H9 (cell line): Measurements from ENCODE around the gene ZNF672. TPM values are rescaled to one million over a fixed set of nuclear protein-coding genes. Genes with fewer than 3 reads are reported as not detected.

Experiments used
- DNase-seq: peaks from one replicate; pipeline ENCODE4 v3.0.0-alpha.2; 2017
- H2AFZ ChIP-seq: one replicate; pipeline ENCODE4 v1.6.1; 2013; ENCODE audit warnings: mild to moderate bottlenecking, low read length, control low read depth, moderate library complexity
- H2AK5ac ChIP-seq: 2 replicates; pipeline ENCODE4 v1.6.1; 2013; ENCODE audit warnings: low read length, control low read depth, mixed read lengths; ENCODE audit not compliant: insufficient read length
- H2BK120ac ChIP-seq: one replicate; pipeline ENCODE4 v1.6.1; 2013; ENCODE audit warnings: low read depth, mild to moderate bottlenecking, low read length, control low read depth, inconsistent platforms; ENCODE audit not compliant: poor library complexity, severe bottlenecking
- H2BK12ac ChIP-seq: 2 replicates; pipeline ENCODE4 v1.6.1; 2013; ENCODE audit warnings: low read length, control low read depth, mixed read lengths, low read depth; ENCODE audit not compliant: insufficient read length
- H2BK15ac ChIP-seq: 2 replicates; pipeline ENCODE4 v1.6.1; 2013; ENCODE audit warnings: low read depth, low read length, control low read depth
- H2BK20ac ChIP-seq: one replicate; pipeline ENCODE4 v1.6.1; 2013; ENCODE audit warnings: low read depth, mild to moderate bottlenecking, low read length, control low read depth, inconsistent platforms; ENCODE audit not compliant: poor library complexity, severe bottlenecking
- H2BK5ac ChIP-seq: 2 replicates; pipeline ENCODE4 v1.6.1; 2013; ENCODE audit warnings: low read length, control low read depth, mixed read lengths; ENCODE audit not compliant: insufficient read length
- H3K14ac ChIP-seq: 2 replicates; pipeline ENCODE4 v1.6.1; 2013; ENCODE audit warnings: low read length, control low read depth; ENCODE audit not compliant: insufficient read depth
- H3K18ac ChIP-seq: 2 replicates; pipeline ENCODE4 v1.6.1; 2013; ENCODE audit warnings: low read depth, mild to moderate bottlenecking, mixed read lengths, low read length, control low read depth; ENCODE audit not compliant: insufficient read length
- H3K23ac ChIP-seq: 2 replicates; pipeline ENCODE4 v1.6.1; 2013; ENCODE audit warnings: low read length, control low read depth, mixed read lengths, low read depth; ENCODE audit not compliant: insufficient read length
- H3K23me2 ChIP-seq: 2 replicates; pipeline ENCODE4 v1.6.1; 2013; ENCODE audit warnings: low read depth, mild to moderate bottlenecking, mixed read lengths, low read length, control low read depth; ENCODE audit not compliant: insufficient read length, poor library complexity, severe bottlenecking
- H3K27ac ChIP-seq: 2 replicates; pipeline ENCODE4 v1.5.1; 2013; ENCODE audit warnings: low read length, control low read depth, mixed read lengths, low read depth; ENCODE audit not compliant: insufficient read length
- H3K27me3 ChIP-seq: 2 replicates; pipeline ENCODE4 v1.6.1; 2013; ENCODE audit warnings: low read length, control low read depth, inconsistent platforms; ENCODE audit not compliant: insufficient read depth
- H3K4ac ChIP-seq: 2 replicates; pipeline ENCODE4 v1.6.1; 2013; ENCODE audit warnings: low read depth, mild to moderate bottlenecking, control low read depth, inconsistent platforms, low read length, moderate library complexity
- H3K4me1 ChIP-seq: 2 replicates; pipeline ENCODE4 v1.6.1; 2013; ENCODE audit warnings: low read length, control low read depth, inconsistent platforms; ENCODE audit not compliant: insufficient read depth
- H3K4me2 ChIP-seq: 2 replicates; pipeline ENCODE4 v1.6.1; 2013; ENCODE audit warnings: low read length, control low read depth, mixed read lengths; ENCODE audit not compliant: insufficient read length, insufficient read depth
- H3K56ac ChIP-seq: 2 replicates; pipeline ENCODE4 v1.6.1; 2013; ENCODE audit warnings: low read depth, mild to moderate bottlenecking, mixed read lengths, low read length, control low read depth; ENCODE audit not compliant: insufficient read length
- H3K79me1 ChIP-seq: 2 replicates; pipeline ENCODE4 v1.6.1; 2013; ENCODE audit warnings: low read depth, mild to moderate bottlenecking, moderate library complexity, low read length, control low read depth, inconsistent platforms; ENCODE audit not compliant: insufficient read depth, poor library complexity, severe bottlenecking
- H3K79me2 ChIP-seq: 2 replicates; pipeline ENCODE4 v1.6.1; 2013; ENCODE audit warnings: low read length, control low read depth, inconsistent platforms; ENCODE audit not compliant: insufficient read depth
- H3K9ac ChIP-seq: 2 replicates; pipeline ENCODE4 v1.6.1; 2013; ENCODE audit warnings: low read length, control low read depth, mixed read lengths; ENCODE audit not compliant: insufficient read length; ENCODE audit errors: extremely low read depth
- H3K9me3 ChIP-seq: one replicate; pipeline ENCODE4 v1.6.1; 2013; ENCODE audit warnings: low read depth, low read length, inconsistent platforms; ENCODE audit not compliant: control insufficient read depth
- H3T11ph ChIP-seq: one replicate; pipeline ENCODE4 v1.6.1; 2013; ENCODE audit warnings: mild to moderate bottlenecking, low read length, control low read depth, inconsistent platforms
- H4K20me1 ChIP-seq: one replicate; pipeline ENCODE4 v1.6.1; 2013; ENCODE audit not compliant: control insufficient read depth, insufficient read length, insufficient read depth
- H4K5ac ChIP-seq: 2 replicates; pipeline ENCODE4 v1.6.1; 2013; ENCODE audit warnings: low read depth, mild to moderate bottlenecking, mixed read lengths, low read length, control low read depth; ENCODE audit not compliant: insufficient read length
- H4K8ac ChIP-seq: replicated peaks from 2 replicates; pipeline ENCODE4 v1.6.1; 2013; ENCODE audit warnings: low read length, control low read depth, mixed read lengths, low read depth; ENCODE audit not compliant: insufficient read length
- H4K91ac ChIP-seq: 2 replicates; pipeline ENCODE4 v1.6.1; 2013; ENCODE audit warnings: low read depth, mild to moderate bottlenecking, moderate library complexity, mixed read lengths, low read length, control low read depth; ENCODE audit not compliant: insufficient read length
- H3K27ac Mint-ChIP-seq, 3 experiments: 2 replicates in 2 of 3; 3 replicates in 1 of 3; pipeline ENCODE4 v1.8.0; 2020 to 2021; ENCODE audit warnings: mixed read lengths in 3 of 3, mild to moderate bottlenecking in 1 of 3, moderate library complexity in 1 of 3
- H3K27me3 Mint-ChIP-seq: 2 replicates; pipeline ENCODE4 v1.8.0; 2021; ENCODE audit warnings: low read depth, mild to moderate bottlenecking, moderate library complexity, mixed read lengths
- H3K36me3 Mint-ChIP-seq, 3 experiments: 2 replicates in 2 of 3; 3 replicates in 1 of 3; pipeline ENCODE4 v1.8.0; 2020 to 2021; ENCODE audit warnings: low read depth in 3 of 3, mixed read lengths in 3 of 3; ENCODE audit not compliant: insufficient read depth in 1 of 3
- H3K4me1 Mint-ChIP-seq, 2 experiments: 2 replicates each; pipeline ENCODE4 v1.8.0; 2020; ENCODE audit warnings: mixed read lengths in 2 of 2
- H3K4me3 Mint-ChIP-seq, 2 experiments: 2 replicates in 1 of 2; 3 replicates in 1 of 2; pipeline ENCODE4 v1.8.0; 2020 to 2021; ENCODE audit warnings: mild to moderate bottlenecking in 2 of 2, mixed read lengths in 2 of 2, moderate library complexity in 1 of 2
- H3K9me3 Mint-ChIP-seq, 2 experiments: 2 replicates in 1 of 2; 3 replicates in 1 of 2; pipeline ENCODE4 v1.8.0; 2020; ENCODE audit warnings: mild to moderate bottlenecking in 2 of 2, mixed read lengths in 2 of 2, moderate library complexity in 1 of 2
- WGBS: extraction: QIAGEN DNeasy Blood & Tissue Kit; methylation state at CpG from one replicate; pipeline ENCODE4 v1.1.7; 2013; ENCODE audit warnings: missing lambda C conversion rate, low lambda C conversion rate, mixed read lengths; ENCODE audit not compliant: insufficient read length; ENCODE audit errors: extremely low coverage; 5-methylcytosine and 5-hydroxymethylcytosine counted together
- total RNA-seq: library from RNA; stranded (reverse); gene quantifications from 2 replicates; pipeline ENCODE4 v1.2.1, GENCODE V29; 2021
- TF ChIP-seq, protein P1 (sequence below): fragments of 200-600 bp; sonication (generic); conservative IDR thresholded peaks from 3 replicates; pipeline ENCODE4 v1.8.0; 2021; ENCODE audit warnings: antibody characterized with exemption, mild to moderate bottlenecking

ZNF672 gene
- total RNA-seq, 1 experiment from 2014 or later: 29.4 TPM

DNA sequence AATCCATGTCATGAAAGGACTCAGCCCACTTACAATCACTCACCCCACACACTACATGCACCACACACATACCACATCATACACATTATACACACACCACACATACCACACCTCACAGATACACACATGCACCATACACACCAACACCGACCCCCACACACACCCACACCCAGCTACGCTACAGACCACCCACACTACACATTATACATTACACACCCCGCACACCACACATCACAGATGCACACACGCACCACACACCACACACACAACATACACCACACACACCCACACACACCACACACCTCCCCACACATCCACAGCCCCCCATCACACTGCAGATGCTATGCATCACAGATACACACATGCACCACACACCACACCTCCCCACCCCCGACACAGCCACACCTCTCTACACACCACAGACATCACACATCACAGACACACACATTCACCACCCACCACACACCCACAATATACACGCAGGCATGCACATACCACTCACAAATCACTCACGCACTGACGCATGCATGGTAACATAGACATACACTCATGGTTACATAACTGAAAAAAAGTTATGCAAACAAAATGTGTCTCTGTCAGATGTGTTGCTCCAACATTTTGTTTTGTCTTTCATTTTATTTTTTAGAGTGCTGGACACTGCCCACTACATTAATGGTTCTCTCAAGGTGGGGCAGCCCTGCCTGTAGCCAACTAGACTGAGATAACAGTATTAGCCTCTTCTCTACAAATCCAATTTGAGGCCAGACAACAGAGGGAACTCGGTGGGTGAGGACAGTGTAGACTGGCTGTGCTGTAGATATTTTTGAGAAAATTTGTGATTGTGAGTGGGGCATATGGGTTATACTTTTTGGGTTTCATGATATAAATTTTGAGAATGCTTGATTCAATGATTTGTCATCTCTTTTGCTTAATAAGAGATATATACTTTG lies 52.8 kb downstream of the ZNF672 start:
- Histone ChIP-seq H3K18ac (no peak overlapping the region), H2AK5ac (no peak overlapping the region), H4K91ac (no peak overlapping the region), H3K14ac (no peak overlapping the region), H3K9ac (no peak overlapping the region), H3K4ac (no peak overlapping the region), H3K27me3 (no peaks in the 10 kb centered on the region), H3K4me1 (no peaks in the 10 kb centered on the region), H3K56ac (no peak overlapping the region), H4K8ac (no peak overlapping the region), H4K20me1 (no peaks in the 10 kb centered on the region), H3K4me2 (no peak overlapping the region), H3K23me2 (no peaks in the 10 kb centered on the region), H3K23ac (no peak overlapping the region), H4K5ac (no peak overlapping the region), H3K27ac (no peak overlapping the region), H2BK5ac (no peak overlapping the region), H2BK15ac (no peak overlapping the region), H2BK120ac (no peak overlapping the region), H3K9me3 (no peaks in the 10 kb centered on the region), H2BK20ac (no peak overlapping the region), H3K79me2 (no peaks in the 10 kb centered on the region), H2BK12ac (no peak overlapping the region), H2AFZ (no peak overlapping the region), H3K79me1 (no peaks in the 10 kb centered on the region), H3T11ph (no peak overlapping the region)
- WGBS: 100% methylated on average over 3 of the region's 9 CpGs
- TF ChIP-seq, protein P1, sequence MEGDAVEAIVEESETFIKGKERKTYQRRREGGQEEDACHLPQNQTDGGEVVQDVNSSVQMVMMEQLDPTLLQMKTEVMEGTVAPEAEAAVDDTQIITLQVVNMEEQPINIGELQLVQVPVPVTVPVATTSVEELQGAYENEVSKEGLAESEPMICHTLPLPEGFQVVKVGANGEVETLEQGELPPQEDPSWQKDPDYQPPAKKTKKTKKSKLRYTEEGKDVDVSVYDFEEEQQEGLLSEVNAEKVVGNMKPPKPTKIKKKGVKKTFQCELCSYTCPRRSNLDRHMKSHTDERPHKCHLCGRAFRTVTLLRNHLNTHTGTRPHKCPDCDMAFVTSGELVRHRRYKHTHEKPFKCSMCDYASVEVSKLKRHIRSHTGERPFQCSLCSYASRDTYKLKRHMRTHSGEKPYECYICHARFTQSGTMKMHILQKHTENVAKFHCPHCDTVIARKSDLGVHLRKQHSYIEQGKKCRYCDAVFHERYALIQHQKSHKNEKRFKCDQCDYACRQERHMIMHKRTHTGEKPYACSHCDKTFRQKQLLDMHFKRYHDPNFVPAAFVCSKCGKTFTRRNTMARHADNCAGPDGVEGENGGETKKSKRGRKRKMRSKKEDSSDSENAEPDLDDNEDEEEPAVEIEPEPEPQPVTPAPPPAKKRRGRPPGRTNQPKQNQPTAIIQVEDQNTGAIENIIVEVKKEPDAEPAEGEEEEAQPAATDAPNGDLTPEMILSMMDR: no peak
- peak overlapping the region in 1 of 3 experiments; percentile 3; a peak in 1 of 7 replicates for H3K27ac Mint-ChIP-seq
- no peaks in the 10 kb centered on the region for H3K36me3 Mint-ChIP-seq
- peaks cover 9 to 16% of the 10 kb centered on the region in 2 experiments for H3K4me1 Mint-ChIP-seq
- H3K27me3 Mint-ChIP-seq: peaks cover 6% of the 10 kb centered on the region; the same call in 1 of the 2 replicates
- no peak for DNase-seq
- H3K4me3 Mint-ChIP-seq: no peak overlapping the region; a peak in 1 of 5 replicates
- H3K9me3 Mint-ChIP-seq: no peaks in the 10 kb centered on the region
